HG03159 (cell line): ENCODE data around the gene ATIC.

Experiments
- ATAC-seq: cut with Tn5 transposase; IDR thresholded peaks from one replicate; pipeline ENCODE4 v1.9.1; 2021; ENCODE audit warnings: mild to moderate bottlenecking, moderate library complexity; ENCODE audit not compliant: unreplicated experiment

The ATIC gene

DNA sequence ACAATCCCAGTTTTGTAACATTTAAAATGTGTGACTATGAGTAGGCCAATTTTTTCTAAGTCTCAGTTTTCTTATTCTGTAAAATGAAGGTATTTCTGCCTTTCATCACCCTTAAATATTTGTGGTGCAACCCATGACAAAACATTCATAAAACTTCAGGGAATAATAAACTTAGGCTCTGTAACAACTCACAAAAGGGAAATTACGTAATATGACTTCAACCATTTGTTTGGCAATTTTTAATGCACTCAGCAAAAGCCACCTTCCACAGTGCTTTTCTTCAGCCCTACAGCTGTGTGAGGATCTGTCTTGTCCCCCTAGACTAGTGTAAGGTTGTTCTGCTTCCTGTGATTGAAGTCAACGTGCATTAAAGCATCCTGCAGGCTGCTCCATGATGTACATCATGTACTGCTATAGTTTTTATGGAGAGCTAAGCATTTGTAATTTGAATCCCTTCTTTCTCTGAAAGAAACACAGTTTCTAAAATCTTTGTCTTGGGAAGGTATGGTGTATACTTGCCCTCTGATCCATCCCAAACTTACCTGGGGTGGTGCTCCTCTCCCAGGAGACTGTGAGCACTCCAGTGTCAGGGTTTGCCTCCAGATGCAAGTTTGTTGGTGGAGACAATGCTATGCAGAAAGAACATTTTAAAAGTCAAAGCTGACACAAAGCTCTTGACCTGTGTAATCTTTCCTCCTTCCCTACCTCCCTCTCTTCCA is 84.9 kb downstream of the ATIC start:
- no peak for ATAC-seq

DNA sequence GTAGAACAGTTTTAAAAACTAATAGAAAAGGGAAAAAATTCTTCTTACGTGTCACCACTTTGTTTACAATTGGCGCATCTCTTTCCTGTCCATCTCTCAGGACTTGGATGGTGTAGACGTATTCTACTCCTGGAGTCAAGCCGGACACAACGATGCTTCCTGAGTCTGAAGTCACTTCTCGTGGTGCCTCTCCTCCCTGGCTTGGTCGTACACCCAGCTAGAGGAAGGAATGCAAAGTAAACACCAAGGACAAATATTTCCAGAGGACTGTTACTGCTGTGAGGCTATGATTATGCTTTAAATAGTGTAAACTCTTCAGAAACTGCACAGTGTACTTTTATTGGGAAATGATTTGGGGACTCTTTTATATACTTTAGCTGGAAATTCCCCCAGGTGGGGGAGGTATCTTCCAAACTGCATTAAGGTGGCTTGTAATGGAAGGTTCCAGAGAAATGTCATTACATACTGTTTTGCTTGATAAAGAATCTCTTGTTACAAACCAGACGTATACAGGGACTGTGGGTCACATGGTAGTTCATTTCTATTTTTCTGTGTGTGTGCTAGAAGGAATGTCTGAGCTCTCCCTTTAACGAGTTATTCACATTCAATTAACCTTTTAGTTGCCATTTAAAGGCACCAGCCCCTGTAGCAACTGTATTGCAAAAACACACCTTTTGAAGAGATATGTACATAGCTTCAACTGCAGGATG is 85.9 kb downstream of the ATIC start:
- no peak for ATAC-seq

DNA sequence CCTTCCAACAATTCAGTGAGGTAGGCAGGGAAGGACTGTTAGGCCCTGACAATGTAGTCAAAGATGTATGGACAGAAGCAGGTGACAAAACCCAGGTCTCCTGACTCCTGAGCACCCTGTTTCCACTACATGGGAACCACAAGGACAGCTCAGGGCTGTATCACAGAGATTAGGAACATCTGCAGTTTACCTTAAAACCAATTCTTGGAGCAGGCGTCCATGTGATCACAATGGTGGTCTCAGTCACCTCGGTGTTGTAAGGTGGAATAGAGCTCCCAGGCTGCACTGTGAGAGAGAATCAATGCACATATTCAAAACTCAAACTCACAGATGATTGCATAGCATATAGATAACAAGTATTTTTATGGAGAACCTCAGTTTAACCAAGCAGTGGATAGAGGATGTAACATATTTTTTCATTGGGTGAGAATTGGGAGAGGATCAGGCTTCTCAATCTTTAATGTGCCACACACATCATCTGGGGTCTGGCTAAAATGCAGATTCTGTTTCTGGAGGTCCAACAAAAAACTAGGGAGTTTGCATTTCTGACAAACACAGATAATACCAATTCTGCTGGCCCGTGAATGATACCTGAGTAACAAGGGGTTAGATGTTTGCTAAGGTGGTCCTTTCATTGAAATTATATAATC is 87.3 kb downstream of the ATIC start:
- no peak for ATAC-seq
